Esophagus muscularis mucosa (tissue), 4 donors: ENCODE measurements around the gene ARL14EPL. TPM values are rescaled to one million over a fixed set of nuclear protein-coding genes. Genes with fewer than 3 reads are reported as not detected.

ENCODE experiments used
- DNase-seq: peaks from one replicate; pipeline ENCODE4 v3.0.0-alpha.2; 2017; ENCODE audit errors: extremely low spot score
- H3K27ac ChIP-seq, 4 donors: fragments of 200-600 bp; sonication (generic); replicated peaks in 1 of 4; 1 replicate in 3 of 4; 2 replicates in 1 of 4; pipeline ENCODE4 v1.5.1; 2016 to 2019; ENCODE audit warnings: mild to moderate bottlenecking in 1 of 4
- H3K27me3 ChIP-seq, 4 donors: fragments of 200-600 bp; sonication (generic); one replicate each; pipeline versions ENCODE4 v1.5.1 to v1.6.0; 2016 to 2019
- H3K36me3 ChIP-seq, 4 donors: fragments of 200-600 bp; sonication (generic); one replicate each; pipeline ENCODE4 v1.5.1; 2016 to 2019
- H3K4me1 ChIP-seq, 4 donors: fragments of 200-600 bp; sonication (generic); one replicate each; pipeline ENCODE4 v1.5.1; 2016 to 2019
- H3K4me3 ChIP-seq, 4 donors: fragments of 200-600 bp; sonication (generic); 1 replicate in 2 of 4; 2 replicates in 2 of 4; pipeline ENCODE4 v1.5.1; 2016 to 2019; ENCODE audit warnings: mild to moderate bottlenecking in 4 of 4, moderate library complexity in 1 of 4
- H3K9me3 ChIP-seq, 4 donors: fragments of 200-600 bp; sonication (generic); 1 replicate in 3 of 4; 2 replicates in 1 of 4; pipeline ENCODE4 v1.5.1; 2016 to 2019
- EP300 ChIP-seq: sonication (generic); formaldehyde crosslinking; IDR thresholded peaks from one replicate; pipeline ENCODE4 v1.6.1; 2017; ENCODE audit warnings: antibody characterized with exemption
- POLR2A ChIP-seq: fragments of 450-650 bp; IDR thresholded peaks from one replicate; pipeline ENCODE4 v1.6.1; 2017; ENCODE audit warnings: antibody characterized with exemption, moderate library complexity, mild to moderate bottlenecking, low read depth
- POLR2AphosphoS5 ChIP-seq, 2 donors: sonication (generic); formaldehyde crosslinking; IDR thresholded peaks; one replicate each; pipeline ENCODE4 v1.6.1; 2017; ENCODE audit warnings: antibody characterized with exemption in 2 of 2
- WGBS: methylation state at CpG from one replicate; pipeline ENCODE4 v1.1.5; 2018; 5-methylcytosine and 5-hydroxymethylcytosine counted together
- intact Hi-C: fragments of 100-400 bp; cut with DNase I; formaldehyde crosslinking; loops from one replicate; pipeline ENCODE4 v1.15.1; 2023
- total RNA-seq, 4 donors: library from RNA; depleted of rRNA; stranded (reverse); fragments of >200 nt; gene quantifications; one replicate each; pipeline versions ENCODE4 v1.1.0 to v1.2.1, GENCODE V29; 2016
- TF ChIP-seq, protein P1 (sequence below), 3 experiments: fragments of 200-600 bp in 2 of 3; fragments of 450-650 bp in 1 of 3; sonication (generic) in 2 of 3; IDR thresholded peaks; one replicate each; pipeline ENCODE4 v1.5.1; 2017 to 2019; ENCODE audit warnings: antibody characterized with exemption in 3 of 3, mild to moderate bottlenecking in 2 of 3, moderate library complexity in 1 of 3

The ARL14EPL gene
- total RNA-seq, 4 donors from 2014 or later, result not detected

DNA sequence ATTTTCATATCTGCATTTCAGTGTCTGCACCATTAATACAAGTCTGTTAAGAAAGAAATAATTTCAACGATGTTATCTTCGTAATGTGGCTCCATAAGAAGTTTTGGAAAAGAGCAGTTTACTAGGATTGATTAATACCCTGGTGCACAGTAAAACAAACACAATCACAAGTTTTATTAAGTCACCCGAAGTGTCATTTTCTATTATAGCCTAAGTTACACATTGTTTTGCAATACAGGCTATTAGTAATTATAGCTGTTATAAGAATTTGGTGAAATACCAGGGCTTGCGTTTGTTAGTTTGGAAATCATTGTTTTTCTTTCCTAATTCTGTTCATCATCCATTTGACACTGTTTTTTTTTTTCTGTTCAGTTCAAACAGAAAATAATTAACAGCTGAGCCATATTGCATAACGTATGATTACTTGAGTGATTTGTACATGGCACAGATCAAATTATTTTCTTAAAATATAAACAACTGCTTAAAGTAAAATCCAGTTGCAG is 39.4 kb upstream of the ARL14EPL start:
- Histone ChIP-seq H3K9me3 (no peaks in the 10 kb centered on the region), H3K36me3 (no peaks in the 10 kb centered on the region), H3K27ac (no peak overlapping the region), H3K4me3 (no peak overlapping the region), H3K4me1 (no peaks in the 10 kb centered on the region), H3K27me3 (no peaks in the 10 kb centered on the region)
- intact Hi-C loops, result no loop called here
- DNase-seq, result no peak
- TF ChIP-seq, protein P1, sequence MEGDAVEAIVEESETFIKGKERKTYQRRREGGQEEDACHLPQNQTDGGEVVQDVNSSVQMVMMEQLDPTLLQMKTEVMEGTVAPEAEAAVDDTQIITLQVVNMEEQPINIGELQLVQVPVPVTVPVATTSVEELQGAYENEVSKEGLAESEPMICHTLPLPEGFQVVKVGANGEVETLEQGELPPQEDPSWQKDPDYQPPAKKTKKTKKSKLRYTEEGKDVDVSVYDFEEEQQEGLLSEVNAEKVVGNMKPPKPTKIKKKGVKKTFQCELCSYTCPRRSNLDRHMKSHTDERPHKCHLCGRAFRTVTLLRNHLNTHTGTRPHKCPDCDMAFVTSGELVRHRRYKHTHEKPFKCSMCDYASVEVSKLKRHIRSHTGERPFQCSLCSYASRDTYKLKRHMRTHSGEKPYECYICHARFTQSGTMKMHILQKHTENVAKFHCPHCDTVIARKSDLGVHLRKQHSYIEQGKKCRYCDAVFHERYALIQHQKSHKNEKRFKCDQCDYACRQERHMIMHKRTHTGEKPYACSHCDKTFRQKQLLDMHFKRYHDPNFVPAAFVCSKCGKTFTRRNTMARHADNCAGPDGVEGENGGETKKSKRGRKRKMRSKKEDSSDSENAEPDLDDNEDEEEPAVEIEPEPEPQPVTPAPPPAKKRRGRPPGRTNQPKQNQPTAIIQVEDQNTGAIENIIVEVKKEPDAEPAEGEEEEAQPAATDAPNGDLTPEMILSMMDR (IDR thresholded peaks at IDR 0.05), result no peak
- TF ChIP-seq EP300, result no peak
- no peak for TF ChIP-seq POLR2A
- TF ChIP-seq POLR2AphosphoS5 (IDR thresholded peaks at IDR 0.05), result no peak
- 55% methylated on average over 5 of the region's 5 CpGs for WGBS

DNA sequence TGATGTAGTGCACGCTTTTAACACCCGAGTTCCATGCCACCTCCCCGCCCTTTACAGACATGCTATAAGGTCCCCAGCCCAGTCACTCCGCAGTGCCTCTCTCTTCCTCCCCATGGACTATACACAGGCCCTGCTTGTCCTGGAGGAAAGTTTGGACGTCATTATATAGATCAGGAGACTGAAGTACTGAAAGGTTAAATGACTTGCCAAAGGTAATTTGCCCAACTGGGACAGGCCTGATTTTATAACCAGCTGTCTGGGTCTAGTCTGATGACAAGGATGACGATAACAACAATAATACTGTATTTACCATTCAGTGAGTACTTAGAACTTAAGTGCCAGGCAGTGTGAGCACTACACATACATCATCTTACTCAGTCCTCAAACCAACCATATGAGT is 36.9 kb upstream of the ARL14EPL start:
- Histone ChIP-seq H3K4me3 (no peak overlapping the region), H3K27ac (no peak overlapping the region), H3K9me3 (no peaks in the 10 kb centered on the region), H3K4me1 (no peaks in the 10 kb centered on the region), H3K27me3 (no peaks in the 10 kb centered on the region), H3K36me3 (no peaks in the 10 kb centered on the region)
- DNase-seq, result no peak
- no peak for TF ChIP-seq POLR2A
- no peak for TF ChIP-seq EP300
- TF ChIP-seq, protein P1 (IDR thresholded peaks at IDR 0.05), result no peak
- TF ChIP-seq POLR2AphosphoS5 (IDR thresholded peaks at IDR 0.05), result no peak
- intact Hi-C loops, result no loop called here
- 87% methylated on average over 6 of the region's 6 CpGs for WGBS

DNA sequence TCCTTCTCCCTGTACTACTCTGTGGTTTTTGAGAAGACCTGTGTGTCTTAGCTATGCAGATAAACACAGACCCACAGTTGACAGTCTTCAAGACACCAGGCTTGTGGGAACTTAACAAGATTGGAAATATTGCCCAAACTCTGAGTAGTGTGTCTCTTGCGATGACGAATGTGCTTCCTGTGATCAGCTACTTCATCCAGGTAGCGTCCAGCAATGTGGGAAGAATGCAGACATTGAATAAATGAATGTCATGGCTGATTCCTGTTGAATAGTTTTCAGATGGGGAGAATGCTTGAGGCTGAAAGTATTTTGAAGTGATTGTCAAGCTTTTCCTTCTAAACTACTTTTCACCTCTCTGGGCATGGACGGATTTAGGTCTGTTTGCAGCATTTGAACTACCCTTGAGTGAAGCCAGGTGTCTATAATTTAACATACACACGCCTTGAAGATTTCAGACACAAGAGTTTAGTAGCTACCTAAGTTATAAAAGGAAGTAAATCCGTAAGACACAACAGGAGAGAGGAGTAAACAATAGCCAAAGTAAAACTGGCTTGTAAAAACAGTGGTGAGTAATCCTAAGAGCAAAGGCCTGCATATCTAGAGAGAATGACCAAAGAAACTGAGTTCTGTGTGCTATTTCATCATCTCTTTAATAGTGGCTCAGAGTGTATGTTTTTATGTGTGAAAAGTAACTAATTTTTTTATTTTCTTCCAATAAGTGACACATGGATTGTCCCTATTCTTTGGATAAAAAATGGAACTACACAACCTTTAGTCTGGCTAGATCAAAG is 30.0 kb upstream of the ARL14EPL start:
- Histone ChIP-seq H3K36me3 (no peaks in the 10 kb centered on the region), H3K9me3 (no peaks in the 10 kb centered on the region), H3K4me1 (no peaks in the 10 kb centered on the region), H3K27ac (no peak overlapping the region), H3K4me3 (no peak overlapping the region), H3K27me3 (no peaks in the 10 kb centered on the region)
- no peak for TF ChIP-seq POLR2AphosphoS5 (IDR thresholded peaks at IDR 0.05)
- TF ChIP-seq, protein P1 (IDR thresholded peaks at IDR 0.05), result no peak
- no peak for DNase-seq
- 70% methylated on average over 6 of the region's 6 CpGs for WGBS
- intact Hi-C loops, result no loop called here

DNA sequence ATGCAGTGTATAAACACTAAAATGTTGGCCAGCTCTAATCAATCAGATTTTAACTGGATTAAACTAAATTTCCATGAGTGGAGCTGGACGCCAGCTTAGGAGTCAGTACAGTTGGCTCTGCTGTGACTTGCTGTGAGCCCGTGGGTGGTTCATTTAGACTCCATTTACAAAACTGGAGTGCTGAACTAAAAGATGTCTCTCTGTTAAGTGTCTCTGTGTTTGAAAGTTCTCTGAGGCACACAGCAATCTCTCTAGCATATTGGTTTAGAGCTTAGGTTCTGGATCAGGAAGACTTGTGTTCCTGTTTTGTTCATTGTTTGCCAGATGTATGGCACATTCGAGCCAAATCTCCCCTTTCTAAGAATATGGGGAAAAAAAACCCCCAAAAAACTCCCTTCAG is 28.0 kb upstream of the ARL14EPL start:
- intact Hi-C loops, result no loop called here
- no peak overlapping the region for H3K27ac ChIP-seq

More for the DNA sequence above, 28.0 kb upstream of the ARL14EPL start:
- no peak overlapping the region for H3K4me3 ChIP-seq
- H3K9me3 ChIP-seq, result no peaks in the 10 kb centered on the region
- H3K4me1 ChIP-seq, result no peaks in the 10 kb centered on the region
- H3K27me3 ChIP-seq, result no peaks in the 10 kb centered on the region
- no peak for DNase-seq
- TF ChIP-seq, protein P1 (IDR thresholded peaks at IDR 0.05), result no peak
- no peak for TF ChIP-seq EP300
- TF ChIP-seq POLR2A, result no peak
- no peak for TF ChIP-seq POLR2AphosphoS5 (IDR thresholded peaks at IDR 0.05)
- H3K36me3 ChIP-seq, result no peaks in the 10 kb centered on the region
- 88% methylated on average over 3 of the region's 3 CpGs for whole genome bisulfite sequencing
